LNCAP (cell line): ENCODE measurements around the gene MXI1.

Source experiments
- CTCF ChIP-seq: fragments of 450-650 bp; IDR thresholded peaks from 2 replicates; pipeline ENCODE4 v1.5.1; 2017; ENCODE audit warnings: mild to moderate bottlenecking

MXI1 gene

DNA sequence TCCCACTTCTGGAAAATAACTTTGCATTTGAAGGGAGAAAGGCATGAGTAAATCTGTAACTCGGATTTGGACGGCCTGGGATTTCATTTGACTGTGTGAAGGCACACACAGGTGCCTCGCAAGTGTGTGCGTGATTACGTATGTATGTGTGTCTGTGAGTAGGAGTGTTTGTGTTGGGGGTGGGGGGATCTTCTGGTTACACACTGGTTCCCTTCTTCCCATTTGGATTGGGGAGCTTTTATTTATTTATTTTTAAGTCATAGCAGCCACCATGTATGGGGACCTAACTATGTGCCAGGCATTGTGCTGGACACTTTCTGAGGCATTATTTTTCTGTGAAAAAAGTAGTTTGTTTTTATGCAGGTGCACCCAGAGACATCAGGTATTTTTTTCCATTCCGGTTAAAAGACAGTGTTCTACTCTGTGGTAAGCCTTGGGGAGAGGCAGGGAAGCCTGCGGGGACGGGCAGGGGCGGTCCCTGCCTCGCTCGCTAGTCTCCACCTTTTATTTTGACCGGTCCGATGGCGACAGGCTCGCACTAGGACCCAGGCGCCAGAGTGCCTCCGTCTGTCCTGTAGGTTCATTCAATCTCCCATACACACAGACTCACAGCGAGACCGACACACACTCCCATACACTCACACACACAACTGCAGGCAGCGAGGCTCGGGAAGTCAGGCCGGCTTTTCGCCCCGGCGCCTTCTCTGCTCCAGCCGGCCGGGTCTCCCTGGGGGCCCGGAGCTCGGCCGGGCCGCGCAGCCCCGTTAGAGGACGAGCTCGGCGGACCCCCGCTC is at the start of gene MXI1:
TSS of gene MXI1 (plus strand) at position 595 of the 794 bp plus-strand sequence. CDS start 204 bp downstream, outside the sequence.
- no peak for TF ChIP-seq CTCF

DNA sequence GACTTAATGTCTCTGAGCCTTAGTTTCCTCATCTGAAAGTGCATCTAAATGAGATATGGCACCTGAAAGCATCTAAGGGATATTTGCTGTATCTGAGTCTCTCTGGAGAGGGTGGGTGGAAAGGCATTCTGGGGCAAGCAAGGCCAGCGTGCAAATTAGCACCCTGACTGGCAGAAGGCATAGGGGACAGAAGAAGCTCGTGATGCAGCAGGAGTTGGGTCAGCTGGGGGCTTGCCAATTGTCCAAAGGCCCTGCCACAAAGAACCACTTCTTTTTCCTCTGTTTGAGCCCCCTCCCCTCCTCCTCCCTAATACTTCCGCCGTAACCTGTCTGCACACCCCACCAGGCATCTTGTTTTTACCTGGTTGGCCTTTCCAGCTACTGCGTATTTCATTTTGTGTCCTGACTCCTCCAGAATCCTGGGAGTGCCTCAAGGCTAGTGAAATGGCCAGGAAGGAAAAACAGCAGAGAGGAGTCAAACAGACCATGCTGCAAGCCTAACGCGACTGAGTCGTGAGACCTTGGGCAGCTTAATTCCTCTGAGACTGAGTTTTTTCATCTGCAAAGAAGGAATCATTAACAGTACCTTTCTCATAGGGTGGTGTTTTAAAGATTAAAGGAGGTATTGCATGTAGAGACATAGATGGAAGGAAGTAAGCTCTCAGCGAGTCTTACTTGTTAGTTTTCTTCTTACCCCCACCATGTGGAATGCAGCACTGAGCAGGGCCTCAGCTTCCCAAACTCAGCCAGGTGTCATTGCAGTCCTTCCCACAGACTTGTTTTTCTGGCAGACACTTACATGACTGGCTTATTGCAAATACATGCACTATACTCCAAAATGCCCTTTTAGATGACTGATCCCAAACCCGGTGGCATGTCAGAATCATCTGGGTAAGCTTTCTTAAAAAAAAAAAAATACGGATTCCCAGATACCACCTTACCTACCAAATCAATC is 49.1 kb upstream of the MXI1 start:
- no peak for TF ChIP-seq CTCF

DNA sequence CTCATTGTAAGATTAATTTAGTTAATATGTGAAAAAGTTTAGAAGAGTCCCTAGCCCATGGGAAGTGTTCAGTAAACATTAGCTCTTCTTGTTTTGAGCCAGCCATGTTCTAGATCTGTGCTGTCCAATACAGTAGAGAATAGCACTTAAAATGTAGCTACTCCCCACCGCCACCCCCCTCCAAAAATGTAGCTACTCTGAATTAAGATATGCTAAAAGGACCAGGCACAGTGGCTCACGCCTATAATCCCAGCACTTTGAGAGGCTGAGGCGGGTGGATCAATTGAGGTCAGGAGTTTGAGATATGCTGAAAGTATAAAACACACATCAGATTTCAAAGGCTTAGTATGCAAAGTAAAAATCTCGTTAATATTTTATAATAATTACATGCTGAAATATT is 47.3 kb upstream of the MXI1 start:
- TF ChIP-seq CTCF: no peak

DNA sequence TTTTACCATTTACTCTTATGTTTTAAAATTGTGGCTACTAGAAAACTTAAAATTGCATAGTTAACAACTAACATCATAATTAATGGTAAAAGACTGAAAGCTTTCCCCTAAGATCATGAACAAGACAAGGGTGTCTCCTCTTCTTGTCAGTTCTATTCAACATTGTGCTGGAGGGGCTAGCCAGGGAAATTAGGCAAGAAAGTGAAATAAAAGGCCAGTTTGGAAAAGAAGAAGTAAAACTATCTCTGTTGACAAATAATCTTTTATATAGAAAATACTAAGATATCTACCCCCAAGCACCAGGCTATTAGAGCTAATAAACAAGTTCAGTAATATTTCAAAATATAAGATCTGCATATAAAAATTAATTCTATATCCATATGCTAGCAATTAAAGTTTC is 46.9 kb upstream of the MXI1 start:
- TF ChIP-seq CTCF: no peak

- no peak for TF ChIP-seq CTCF
Measured at GRCh38 chr10:110162741-110163145, 44.7 kb upstream of the MXI1 start.

GRCh38 chr10:110163192-110163773 is 44.1 kb upstream of the MXI1 start:
- no peak for TF ChIP-seq CTCF

GRCh38 chr10:110163841-110164240 is 43.6 kb upstream of the MXI1 start:
- TF ChIP-seq CTCF: no peak
